ENCODE results near the gene GCNA.

The GCNA gene

DNA sequence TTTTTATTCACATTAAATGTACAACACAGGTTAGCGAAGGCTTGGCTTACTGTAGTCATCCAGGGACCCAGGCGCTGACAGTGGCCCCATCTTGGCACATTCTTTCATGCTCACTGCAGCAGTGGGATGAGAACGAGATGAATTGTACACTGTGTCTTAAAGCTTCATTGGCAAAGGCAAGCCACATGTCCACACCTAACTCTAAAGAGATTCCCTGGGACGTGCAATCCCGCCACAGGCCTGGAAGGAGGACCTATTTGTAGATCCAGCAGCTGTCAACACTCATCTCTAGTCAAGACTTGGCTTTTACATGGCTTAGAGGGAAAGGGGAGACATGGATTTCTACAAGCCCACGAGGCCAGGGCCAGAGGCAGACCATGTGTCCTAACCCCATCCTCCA lies 56.1 kb downstream of the GCNA start:
- no peak overlapping the region for H3K9ac ChIP-seq (ENCODE audit: low read depth, low read length, poor library complexity, severe bottlenecking)
- H3F3A ChIP-seq (ENCODE audit: low read depth) = no peaks in the 10 kb centered on the region
- H3K27me3 ChIP-seq (ENCODE audit: insufficient read depth, low read length, poor library complexity, severe bottlenecking) = no peaks in the 10 kb centered on the region
- H3K36me3 ChIP-seq (ENCODE audit: insufficient read depth, low read length) = no peaks in the 10 kb centered on the region
- H3K4me1 ChIP-seq (ENCODE audit: insufficient read depth, low read length, poor library complexity, severe bottlenecking) = peaks cover 22% of the 10 kb centered on the region
- TF ChIP-seq, protein P1, sequence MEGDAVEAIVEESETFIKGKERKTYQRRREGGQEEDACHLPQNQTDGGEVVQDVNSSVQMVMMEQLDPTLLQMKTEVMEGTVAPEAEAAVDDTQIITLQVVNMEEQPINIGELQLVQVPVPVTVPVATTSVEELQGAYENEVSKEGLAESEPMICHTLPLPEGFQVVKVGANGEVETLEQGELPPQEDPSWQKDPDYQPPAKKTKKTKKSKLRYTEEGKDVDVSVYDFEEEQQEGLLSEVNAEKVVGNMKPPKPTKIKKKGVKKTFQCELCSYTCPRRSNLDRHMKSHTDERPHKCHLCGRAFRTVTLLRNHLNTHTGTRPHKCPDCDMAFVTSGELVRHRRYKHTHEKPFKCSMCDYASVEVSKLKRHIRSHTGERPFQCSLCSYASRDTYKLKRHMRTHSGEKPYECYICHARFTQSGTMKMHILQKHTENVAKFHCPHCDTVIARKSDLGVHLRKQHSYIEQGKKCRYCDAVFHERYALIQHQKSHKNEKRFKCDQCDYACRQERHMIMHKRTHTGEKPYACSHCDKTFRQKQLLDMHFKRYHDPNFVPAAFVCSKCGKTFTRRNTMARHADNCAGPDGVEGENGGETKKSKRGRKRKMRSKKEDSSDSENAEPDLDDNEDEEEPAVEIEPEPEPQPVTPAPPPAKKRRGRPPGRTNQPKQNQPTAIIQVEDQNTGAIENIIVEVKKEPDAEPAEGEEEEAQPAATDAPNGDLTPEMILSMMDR (conservative IDR thresholded peaks at IDR 0.05; ENCODE audit: low read length) = no peak
- TF ChIP-seq EZH2phosphoT487 (IDR thresholded peaks at IDR 0.05; ENCODE audit: borderline replicate concordance) = no peak
- H3K79me2 ChIP-seq (ENCODE audit: insufficient read depth, low read length) = no peaks in the 10 kb centered on the region
- no peak overlapping the region for H3K4me3 ChIP-seq (ENCODE audit: low read length, poor library complexity, severe bottlenecking)
- H3K9me2 ChIP-seq (replicated peaks; ENCODE audit: low read depth, low read length) = no peaks in the 10 kb centered on the region
- H4K20me1 ChIP-seq (ENCODE audit: insufficient read depth, low read length, poor library complexity, severe bottlenecking) = no peaks in the 10 kb centered on the region
- H3K9me3 ChIP-seq (ENCODE audit: insufficient read depth, low read depth, low read length) = no peaks in the 10 kb centered on the region
- no peak overlapping the region for H3K4me2 ChIP-seq (ENCODE audit: low read depth, low read length, poor library complexity, severe bottlenecking)
- H2AFZ ChIP-seq (ENCODE audit: low read length) = no peak overlapping the region

DNA sequence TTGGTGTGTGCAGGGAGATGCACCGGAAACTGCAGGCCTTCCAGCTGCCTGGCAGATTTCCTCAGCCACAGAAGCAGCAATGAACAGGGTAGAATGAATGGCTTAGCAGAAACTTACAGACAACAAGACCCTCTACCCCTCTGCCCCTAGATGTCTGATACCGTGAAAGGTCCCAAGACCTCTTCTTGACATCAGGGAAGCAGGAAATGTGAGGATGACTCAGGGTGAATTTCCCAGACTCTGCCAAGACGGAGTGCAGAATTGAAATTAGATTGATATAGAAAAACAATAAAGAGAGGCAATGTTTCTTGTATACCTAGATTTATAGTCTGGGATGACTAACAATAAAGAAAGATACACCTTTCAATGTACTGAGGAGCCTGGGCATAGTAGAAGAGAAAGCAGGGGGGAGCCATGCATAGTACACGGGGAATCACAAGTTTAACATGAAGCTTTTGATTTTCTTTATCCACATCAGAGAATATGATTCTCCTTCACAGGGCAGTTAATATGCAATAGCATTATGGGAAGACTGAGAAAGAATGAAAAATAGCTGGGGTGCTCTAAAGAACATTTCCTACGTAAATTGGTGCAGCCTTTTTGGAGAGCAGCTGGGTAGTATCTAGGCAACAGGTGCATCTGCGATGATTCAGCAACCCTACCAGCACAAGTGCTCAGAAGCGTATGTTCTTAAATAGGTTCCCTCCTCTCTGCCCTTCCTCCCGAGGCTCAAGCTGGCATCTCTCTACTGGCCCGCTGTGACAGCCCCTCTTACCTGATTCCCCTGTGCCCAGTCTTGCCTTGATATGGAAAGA lies 58.4 kb downstream of the GCNA start:
- H3K9ac ChIP-seq (ENCODE audit: low read depth, low read length, poor library complexity, severe bottlenecking) = no peak overlapping the region
- no peak overlapping the region for H2AFZ ChIP-seq (ENCODE audit: low read length)

GRCh38 chrX:71637253-71637618 lies 59.0 kb downstream of the GCNA start:
- H4K20me1 ChIP-seq (ENCODE audit: insufficient read depth, low read length, poor library complexity, severe bottlenecking) = no peaks in the 10 kb centered on the region
- H3F3A ChIP-seq (ENCODE audit: low read depth) = no peaks in the 10 kb centered on the region
- no peaks in the 10 kb centered on the region for H3K36me3 ChIP-seq (ENCODE audit: insufficient read depth, low read length)
- peaks cover 20% of the 10 kb centered on the region for H3K4me1 ChIP-seq (ENCODE audit: insufficient read depth, low read length, poor library complexity, severe bottlenecking)
- no peaks in the 10 kb centered on the region for H3K79me2 ChIP-seq (ENCODE audit: insufficient read depth, low read length)
- peak overlapping the region; percentile 44 for H3K4me2 ChIP-seq (ENCODE audit: low read depth, low read length, poor library complexity, severe bottlenecking)
- H3K27me3 ChIP-seq (ENCODE audit: insufficient read depth, low read length, poor library complexity, severe bottlenecking) = no peaks in the 10 kb centered on the region
- no peaks in the 10 kb centered on the region for H3K9me2 ChIP-seq (replicated peaks; ENCODE audit: low read depth, low read length)
- no peak overlapping the region for H2AFZ ChIP-seq (ENCODE audit: low read length)
- no peak overlapping the region for H3K9ac ChIP-seq (ENCODE audit: low read depth, low read length, poor library complexity, severe bottlenecking)
- TF ChIP-seq, protein P1 (conservative IDR thresholded peaks at IDR 0.05; ENCODE audit: low read length) = no peak
- TF ChIP-seq EZH2phosphoT487 (IDR thresholded peaks at IDR 0.05; ENCODE audit: borderline replicate concordance) = no peak
- H3K9me3 ChIP-seq (ENCODE audit: insufficient read depth, low read depth, low read length) = no peaks in the 10 kb centered on the region
- no peak overlapping the region for H3K4me3 ChIP-seq (ENCODE audit: low read length, poor library complexity, severe bottlenecking)

More for the DNA sequence above, 58.4 kb downstream of the GCNA start:
- Histone ChIP-seq H3K27me3 (ENCODE audit: insufficient read depth, low read length, poor library complexity, severe bottlenecking) (no peaks in the 10 kb centered on the region), H3K36me3 (ENCODE audit: insufficient read depth, low read length) (no peaks in the 10 kb centered on the region), H4K20me1 (ENCODE audit: insufficient read depth, low read length, poor library complexity, severe bottlenecking) (no peaks in the 10 kb centered on the region), H3K4me3 (ENCODE audit: low read length, poor library complexity, severe bottlenecking) (no peak overlapping the region), H3K4me2 (ENCODE audit: low read depth, low read length, poor library complexity, severe bottlenecking) (peak overlapping the region; percentile 44), H3K79me2 (ENCODE audit: insufficient read depth, low read length) (no peaks in the 10 kb centered on the region), H3K4me1 (ENCODE audit: insufficient read depth, low read length, poor library complexity, severe bottlenecking) (peaks cover 20% of the 10 kb centered on the region), H3K9me2 (replicated peaks; ENCODE audit: low read depth, low read length) (no peaks in the 10 kb centered on the region), H3F3A (ENCODE audit: low read depth) (no peaks in the 10 kb centered on the region), H3K9me3 (ENCODE audit: insufficient read depth, low read depth, low read length) (no peaks in the 10 kb centered on the region)
- TF ChIP-seq, protein P1 (conservative IDR thresholded peaks at IDR 0.05; ENCODE audit: low read length) = no peak
- TF ChIP-seq EZH2phosphoT487 (IDR thresholded peaks at IDR 0.05; ENCODE audit: borderline replicate concordance) = no peak

Data from Loucy (cell line).